GM19035 (cell line): ENCODE measurements around the gene GSTO2.
"Not testable (repeated sequence)": the region's sequence is repeated elsewhere in the genome, so short reads cannot be mapped to it uniquely, and the experiment has no call there.

Experiments
- ATAC-seq: cut with Tn5 transposase; IDR thresholded peaks from one replicate; pipeline ENCODE4 v1.9.1; 2021; ENCODE audit not compliant: unreplicated experiment

GSTO2 gene

GRCh38 chr10:104268713-104269645, at the start of gene GSTO2:
GSTO2 (plus strand) TSS chr10:104269184; CDS start chr10:104274916, 5,732 bp downstream.
- ATAC-seq = peak; percentile 97

GRCh38 chr10:104220522-104220921, 48.5 kb upstream of the GSTO2 start:
- no peak for ATAC-seq

- ATAC-seq = no peak
These were observed 45.7 kb upstream of the GSTO2 start for GRCh38 chr10:104223304-104223703.

GRCh38 chr10:104230490-104230889, 38.5 kb upstream of the GSTO2 start:
- no peak for ATAC-seq

GRCh38 chr10:104231784-104232612, 37.0 kb upstream of the GSTO2 start, which contains the start of gene CFAP43:
CFAP43 (minus strand) TSS chr10:104232364; CDS start chr10:104232246, 118 bp downstream.
- ATAC-seq = peak; percentile 100

GRCh38 chr10:104232613-104233102, 36.3 kb upstream of the GSTO2 start:
- no peak for ATAC-seq

GRCh38 chr10:104233817-104234216, 35.2 kb upstream of the GSTO2 start:
- ATAC-seq = no peak

- no peak for ATAC-seq
These were observed 34.0 kb upstream of the GSTO2 start for GRCh38 chr10:104234934-104235333.

- no peak for ATAC-seq
These were observed 33.2 kb upstream of the GSTO2 start for GRCh38 chr10:104235801-104236200.

GRCh38 chr10:104240078-104240477, 28.9 kb upstream of the GSTO2 start:
- ATAC-seq = no peak

GRCh38 chr10:104242545-104242944, 26.4 kb upstream of the GSTO2 start:
- no peak for ATAC-seq

- ATAC-seq = not testable (repeated sequence)
These were observed 26.0 kb upstream of the GSTO2 start for GRCh38 chr10:104243009-104243408.

GRCh38 chr10:104243512-104243911, 25.5 kb upstream of the GSTO2 start:
- ATAC-seq = no peak

- ATAC-seq = no peak
These were observed 23.8 kb upstream of the GSTO2 start for GRCh38 chr10:104245066-104245632.

GRCh38 chr10:104246976-104247375, 22.0 kb upstream of the GSTO2 start:
- ATAC-seq = no peak

GRCh38 chr10:104247513-104248146, 21.4 kb upstream of the GSTO2 start:
- no peak for ATAC-seq

- not testable (repeated sequence) for ATAC-seq
These were observed 20.1 kb upstream of the GSTO2 start for GRCh38 chr10:104248931-104249330.

GRCh38 chr10:104250371-104250770, 18.6 kb upstream of the GSTO2 start:
- no peak for ATAC-seq

- no peak for ATAC-seq
These were observed 17.5 kb upstream of the GSTO2 start for GRCh38 chr10:104251443-104251842.

- ATAC-seq = no peak
These were observed 16.6 kb upstream of the GSTO2 start for GRCh38 chr10:104252368-104252767.

GRCh38 chr10:104253106-104253505, 15.9 kb upstream of the GSTO2 start:
- ATAC-seq = no peak
